ENCODE data around the gene DOCK11.

DNA sequence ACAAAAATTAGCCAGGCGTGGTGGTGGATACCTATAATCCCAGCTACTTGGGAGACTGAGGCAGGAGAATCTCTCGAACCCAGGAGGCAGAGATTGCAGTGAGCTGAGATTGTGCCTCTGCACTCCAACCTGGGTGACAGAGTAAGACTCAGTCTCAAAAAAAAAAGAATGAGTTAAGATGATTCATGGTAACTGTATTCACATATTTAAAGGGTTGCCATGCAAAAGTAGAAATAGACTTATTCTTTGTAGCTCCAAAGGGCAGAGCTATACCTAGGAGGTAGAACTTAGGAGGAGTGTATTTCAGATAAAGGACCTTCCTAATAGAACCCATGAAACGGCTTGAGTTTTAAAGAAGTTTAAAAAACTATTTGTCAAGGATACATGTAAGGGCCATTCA is 127.4 kb downstream of the DOCK11 start:
- TF ChIP-seq, protein P1, sequence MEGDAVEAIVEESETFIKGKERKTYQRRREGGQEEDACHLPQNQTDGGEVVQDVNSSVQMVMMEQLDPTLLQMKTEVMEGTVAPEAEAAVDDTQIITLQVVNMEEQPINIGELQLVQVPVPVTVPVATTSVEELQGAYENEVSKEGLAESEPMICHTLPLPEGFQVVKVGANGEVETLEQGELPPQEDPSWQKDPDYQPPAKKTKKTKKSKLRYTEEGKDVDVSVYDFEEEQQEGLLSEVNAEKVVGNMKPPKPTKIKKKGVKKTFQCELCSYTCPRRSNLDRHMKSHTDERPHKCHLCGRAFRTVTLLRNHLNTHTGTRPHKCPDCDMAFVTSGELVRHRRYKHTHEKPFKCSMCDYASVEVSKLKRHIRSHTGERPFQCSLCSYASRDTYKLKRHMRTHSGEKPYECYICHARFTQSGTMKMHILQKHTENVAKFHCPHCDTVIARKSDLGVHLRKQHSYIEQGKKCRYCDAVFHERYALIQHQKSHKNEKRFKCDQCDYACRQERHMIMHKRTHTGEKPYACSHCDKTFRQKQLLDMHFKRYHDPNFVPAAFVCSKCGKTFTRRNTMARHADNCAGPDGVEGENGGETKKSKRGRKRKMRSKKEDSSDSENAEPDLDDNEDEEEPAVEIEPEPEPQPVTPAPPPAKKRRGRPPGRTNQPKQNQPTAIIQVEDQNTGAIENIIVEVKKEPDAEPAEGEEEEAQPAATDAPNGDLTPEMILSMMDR (IDR thresholded peaks at IDR 0.05; ENCODE audit: extremely low read depth in 1 of 2, insufficient read depth in 1 of 2, low read depth in 1 of 2, low read length in 2 of 2): no peak
- TF ChIP-seq POLR2AphosphoS5 (IDR thresholded peaks at IDR 0.05; ENCODE audit: insufficient read depth, low read depth, low read length): no peak
- no peak for TF ChIP-seq POLR2A (IDR thresholded peaks at IDR 0.05; ENCODE audit: low read depth, low read length)
- TF ChIP-seq EZH2 (IDR thresholded peaks at IDR 0.05; ENCODE audit: borderline replicate concordance, low read depth, low read length, severe bottlenecking): no peak
- no peak for TF ChIP-seq MYC (IDR thresholded peaks at IDR 0.05; ENCODE audit: low read depth, low read length)
